Measurements from ENCODE around the gene SMC1B. TPM values are rescaled to one million over a fixed set of nuclear protein-coding genes. Genes with fewer than 3 reads are reported as not detected.
"Not testable (repeated sequence)": the region's sequence is repeated elsewhere in the genome, so short reads cannot be mapped to it uniquely, and the experiment has no call there.

SMC1B gene
- total and polyA plus RNA-seq, 8 donors = 0.06 TPM; not detected in 7

GRCh38 chr22:45444168-45444567 is 30.8 kb upstream of the SMC1B start:
- WGBS, 2 donors = 82 to 87% methylated on average over 3 of the region's 3 CpGs
- no peak overlapping the region for H3K27ac ChIP-seq
- DNase-seq (no peak), FAIRE-seq (no peak), ATAC-seq (no peak)
- H3K36me3 ChIP-seq = no peaks in the 10 kb centered on the region
- H3K27me3 ChIP-seq = no peaks in the 10 kb centered on the region
- TF ChIP-seq CTCF (IDR thresholded peaks at IDR 0.05) = no peak
- no peaks in the 10 kb centered on the region for H3K9me3 ChIP-seq
- no peak overlapping the region for H3K4me3 ChIP-seq
- intact Hi-C loops (cut with DNase I) = loop anchor here in 1 of 3 donors (5.0 kb wide), 1 partner anchor 108 kb away; no protein-coding TSS in a partner anchor
- H3K4me1 ChIP-seq = no peaks in the 10 kb centered on the region

DNA sequence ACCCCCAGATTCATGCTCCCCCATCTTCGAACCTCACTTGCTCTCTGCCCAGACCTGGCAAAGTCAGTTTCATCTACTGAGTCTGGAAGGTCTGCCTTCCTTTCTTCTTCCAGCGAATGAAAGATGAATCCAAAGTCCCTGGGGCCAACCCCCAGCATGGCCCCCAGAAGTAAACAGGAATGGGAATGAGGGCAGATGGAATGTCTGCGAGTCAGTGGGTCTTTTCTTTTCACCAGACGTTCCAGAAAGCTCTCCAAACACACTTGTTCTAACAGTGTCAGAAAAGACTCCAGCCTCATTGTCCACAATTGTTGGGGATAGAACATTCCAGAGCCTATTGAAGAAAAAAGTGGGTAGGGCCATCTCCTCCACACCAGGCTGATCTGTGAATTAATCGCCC is 28.7 kb upstream of the SMC1B start:
- H3K4me1 ChIP-seq = no peaks in the 10 kb centered on the region
- H3K36me3 ChIP-seq = no peaks in the 10 kb centered on the region
- no peaks in the 10 kb centered on the region for H3K9me3 ChIP-seq
- 57 to 59% methylated on average over 5 of the region's 5 CpGs for WGBS, 2 donors
- TF ChIP-seq CTCF (IDR thresholded peaks at IDR 0.05) = no peak
- FAIRE-seq (no peak), ATAC-seq (no peak), DNase-seq (no peak)
- intact Hi-C loops (cut with DNase I) = loop anchor here in 1 of 3 donors (5.0 kb wide), 1 partner anchor 110 kb away; no protein-coding TSS in a partner anchor
- no peak overlapping the region for H3K4me3 ChIP-seq
- H3K27me3 ChIP-seq = no peaks in the 10 kb centered on the region
- H3K27ac ChIP-seq = no peak overlapping the region

GRCh38 chr22:45441138-45441537 is 27.7 kb upstream of the SMC1B start:
- H3K27ac ChIP-seq = no peak overlapping the region
- no peaks in the 10 kb centered on the region for H3K4me1 ChIP-seq
- intact Hi-C loops (cut with DNase I) = loop anchor here in 1 of 3 donors (5.0 kb wide), 1 partner anchor 111 kb away; no protein-coding TSS in a partner anchor
- no peaks in the 10 kb centered on the region for H3K36me3 ChIP-seq
- DNase-seq (peak in 3 of 6 donors; percentile 18 to 57 (median 33)), FAIRE-seq (no peak), ATAC-seq (peak; percentile 64 to 95 (median 92))
- WGBS, 2 donors = 11 to 12% methylated on average over 10 of the region's 10 CpGs
- no peak overlapping the region for H3K4me3 ChIP-seq
- peak; percentile 11 to 32 (median 27) for TF ChIP-seq CTCF (IDR thresholded peaks at IDR 0.05)
- no peaks in the 10 kb centered on the region for H3K9me3 ChIP-seq
- H3K27me3 ChIP-seq = no peaks in the 10 kb centered on the region

GRCh38 chr22:45440688-45441087 is 27.3 kb upstream of the SMC1B start:
- H3K36me3 ChIP-seq, ATAC-seq, H3K27ac ChIP-seq, FAIRE-seq, H3K9me3 ChIP-seq, H3K4me1 ChIP-seq, H3K27me3 ChIP-seq, DNase-seq, H3K4me3 ChIP-seq: not testable (repeated sequence)
- 32 to 35% methylated on average over 13 of the region's 13 CpGs for whole genome bisulfite sequencing, 2 donors
- intact Hi-C loops (cut with DNase I) = loop anchor here in 1 of 3 donors (5.0 kb wide), 1 partner anchor 112 kb away; no protein-coding TSS in a partner anchor

DNA sequence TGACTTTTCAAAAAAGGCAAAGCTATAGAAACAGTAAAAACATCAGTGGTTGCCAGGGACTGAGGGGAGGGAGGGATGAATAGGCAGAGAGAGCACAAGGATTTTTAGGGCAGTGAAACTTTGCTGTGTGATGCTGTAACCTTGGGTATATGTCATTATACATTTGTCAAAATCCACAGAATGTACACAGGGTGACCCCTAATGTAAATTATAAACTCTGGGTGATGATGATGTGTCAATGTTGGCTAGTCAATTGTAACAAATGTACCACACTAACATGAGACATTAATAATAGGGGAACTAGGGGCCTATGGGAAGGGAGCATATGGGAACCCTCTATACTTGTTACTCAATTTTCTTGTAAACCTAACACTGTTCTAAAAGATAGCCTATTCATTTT is 24.9 kb upstream of the SMC1B start:
- Histone ChIP-seq H3K36me3 (no peaks in the 10 kb centered on the region), H3K4me1 (peaks cover 0 to 3% (median 0%) of the 10 kb centered on the region in 3 donors), H3K27ac (no peak overlapping the region), H3K27me3 (no peaks in the 10 kb centered on the region), H3K4me3 (no peak overlapping the region), H3K9me3 (no peaks in the 10 kb centered on the region)
- DNase-seq = no peak
- no peak for ATAC-seq
- intact Hi-C loops (cut with DNase I) = loop anchor here in 2 of 3 donors (5.0 to 10.0 kb wide), 2 partner anchors 171 to 174 kb away; no protein-coding TSS in a partner anchor
- no peak for TF ChIP-seq CTCF (IDR thresholded peaks at IDR 0.05)
- no peak for FAIRE-seq

DNA sequence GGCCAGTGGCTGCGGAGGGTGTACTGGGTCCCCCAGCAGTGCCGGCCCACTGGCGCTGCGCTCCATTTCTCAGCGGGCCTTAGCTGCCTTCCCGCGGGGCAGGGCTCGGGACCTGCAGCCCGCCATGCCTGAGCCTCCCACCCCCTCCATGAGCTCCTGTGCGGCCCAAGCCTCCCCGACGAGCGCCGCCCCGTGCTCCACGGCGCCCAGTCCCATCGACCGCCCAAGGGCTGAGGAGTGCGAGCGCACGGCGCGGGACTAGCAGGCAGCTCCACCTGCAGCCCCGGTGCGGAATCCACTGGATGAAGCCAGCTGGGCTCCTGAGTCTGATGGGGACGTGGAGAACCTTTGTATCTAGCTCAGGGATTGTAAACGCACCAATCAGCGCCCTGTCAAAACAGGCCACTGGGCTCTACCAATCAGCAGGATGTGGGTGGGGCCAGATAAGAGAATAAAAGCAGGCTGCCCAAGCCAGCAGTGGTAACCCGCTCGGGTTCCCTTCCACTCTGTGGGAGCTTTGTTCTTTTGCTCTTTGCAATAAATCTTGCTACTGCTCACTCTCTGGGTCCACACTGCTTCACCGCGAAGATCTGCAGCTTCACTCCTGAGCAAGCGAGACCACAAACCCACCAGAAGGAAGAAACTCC is 23.6 kb upstream of the SMC1B start:
- not testable (repeated sequence) for ATAC-seq, H3K27me3 ChIP-seq, DNase-seq, H3K27ac ChIP-seq, H3K36me3 ChIP-seq, H3K4me3 ChIP-seq, FAIRE-seq, H3K9me3 ChIP-seq, H3K4me1 ChIP-seq
- WGBS, 2 donors = 70 to 90% methylated on average over 9 to 34 of the region's 34 CpGs
- intact Hi-C loops (cut with DNase I) = loop anchor here in 2 of 3 donors (5.0 to 10.0 kb wide), 2 partner anchors 170 to 172 kb away; no protein-coding TSS in a partner anchor
